Cardiac muscle cell (in vitro differentiated cells and primary cell): ENCODE data around the gene CSNK1D. TPM values are rescaled to one million over a fixed set of nuclear protein-coding genes. Genes with fewer than 3 reads are reported as not detected.

Experiments used
- DNase-seq, 2 donors: peaks; one replicate each; pipeline versions ENCODE4 v3.0.0 to v3.0.0-alpha.2; 2010 to 2017; ENCODE audit warnings: low read depth in 1 of 2, low spot score in 1 of 2
- H3K27ac ChIP-seq: fragments of 200-600 bp; sonication (generic); 2 replicates; pipeline ENCODE4 v1.5.1; 2016
- H3K27me3 ChIP-seq: fragments of 200-600 bp; sonication (generic); 2 replicates; pipeline ENCODE4 v1.6.0; 2016; ENCODE audit warnings: control low read depth
- H3K36me3 ChIP-seq: fragments of 200-600 bp; sonication (generic); 2 replicates; pipeline ENCODE4 v1.5.1; 2016; ENCODE audit warnings: control low read depth
- H3K4me1 ChIP-seq: fragments of 200-600 bp; sonication (generic); 2 replicates; pipeline ENCODE4 v1.8.1; 2017; ENCODE audit warnings: low read depth, mild to moderate bottlenecking, mixed run types
- H3K4me3 ChIP-seq: fragments of 200-600 bp; sonication (generic); 2 replicates; pipeline ENCODE4 v1.5.1; 2016; ENCODE audit warnings: mild to moderate bottlenecking
- H3K9me3 ChIP-seq: fragments of 200-600 bp; sonication (generic); 2 replicates; pipeline ENCODE4 v1.5.1; 2017; ENCODE audit warnings: low read depth, mild to moderate bottlenecking, control low read depth
- polyA plus RNA-seq: library from polyadenylated mRNA; unstranded; fragments of >200 nt; fragmentation: Nextera tagmentation; extraction: Ambion mirVana; gene quantifications from 2 replicates; pipeline ENCODE4 v1.2.1, GENCODE V29; 2016
- total RNA-seq: library from RNA; depleted of rRNA; stranded (reverse); fragments of >200 nt; gene quantifications from 2 replicates; pipeline ENCODE4 v1.2.3, GENCODE V29; 2016
- TF ChIP-seq, protein P1 (sequence below): IDR thresholded peaks from 2 replicates; pipeline ENCODE4 v1.5.1; 2012; ENCODE audit warnings: low read depth, mild to moderate bottlenecking, low read length

Gene CSNK1D
- total and polyA plus RNA-seq, 2 experiments from 2014 or later: 53.1 to 106 TPM

DNA sequence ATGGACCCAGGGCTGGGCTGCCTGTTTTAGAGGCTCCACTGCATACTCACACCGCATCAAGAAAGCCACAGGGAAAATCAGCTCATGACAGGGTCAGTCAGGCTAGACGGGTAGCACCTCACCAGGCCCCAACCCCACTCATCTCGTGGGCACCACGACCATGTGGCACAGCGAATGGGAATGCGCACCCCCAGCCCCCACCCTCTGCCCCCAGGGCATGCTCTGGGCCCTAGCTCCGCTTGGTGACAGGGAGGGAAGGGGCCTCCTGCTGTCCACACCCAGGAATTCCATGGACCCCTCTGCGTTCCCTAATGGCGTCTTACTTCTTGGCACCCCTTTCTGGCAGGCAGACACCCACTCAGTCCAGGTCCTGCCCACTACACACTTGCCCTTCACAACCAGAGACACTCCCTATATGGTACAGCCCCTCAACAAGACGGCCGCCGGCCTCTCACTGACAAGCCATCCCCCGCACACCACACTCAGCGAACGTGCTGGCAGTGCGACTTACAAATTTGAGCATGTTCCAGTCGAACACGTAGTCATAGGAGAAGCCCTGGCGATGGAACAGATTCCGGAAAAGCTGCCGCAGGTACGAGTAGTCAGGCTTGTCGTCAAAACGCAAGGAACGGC, 22.5 kb downstream of the CSNK1D start:
- TF ChIP-seq, protein P1, sequence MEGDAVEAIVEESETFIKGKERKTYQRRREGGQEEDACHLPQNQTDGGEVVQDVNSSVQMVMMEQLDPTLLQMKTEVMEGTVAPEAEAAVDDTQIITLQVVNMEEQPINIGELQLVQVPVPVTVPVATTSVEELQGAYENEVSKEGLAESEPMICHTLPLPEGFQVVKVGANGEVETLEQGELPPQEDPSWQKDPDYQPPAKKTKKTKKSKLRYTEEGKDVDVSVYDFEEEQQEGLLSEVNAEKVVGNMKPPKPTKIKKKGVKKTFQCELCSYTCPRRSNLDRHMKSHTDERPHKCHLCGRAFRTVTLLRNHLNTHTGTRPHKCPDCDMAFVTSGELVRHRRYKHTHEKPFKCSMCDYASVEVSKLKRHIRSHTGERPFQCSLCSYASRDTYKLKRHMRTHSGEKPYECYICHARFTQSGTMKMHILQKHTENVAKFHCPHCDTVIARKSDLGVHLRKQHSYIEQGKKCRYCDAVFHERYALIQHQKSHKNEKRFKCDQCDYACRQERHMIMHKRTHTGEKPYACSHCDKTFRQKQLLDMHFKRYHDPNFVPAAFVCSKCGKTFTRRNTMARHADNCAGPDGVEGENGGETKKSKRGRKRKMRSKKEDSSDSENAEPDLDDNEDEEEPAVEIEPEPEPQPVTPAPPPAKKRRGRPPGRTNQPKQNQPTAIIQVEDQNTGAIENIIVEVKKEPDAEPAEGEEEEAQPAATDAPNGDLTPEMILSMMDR: no peak
- no peaks in the 10 kb centered on the region for H3K27me3 ChIP-seq
- H3K9me3 ChIP-seq: no peaks in the 10 kb centered on the region
- H3K4me3 ChIP-seq: no peak overlapping the region
- H3K36me3 ChIP-seq: peaks cover 73% of the 10 kb centered on the region
- no peaks in the 10 kb centered on the region for H3K4me1 ChIP-seq
- no peak overlapping the region for H3K27ac ChIP-seq
- no peak for DNase-seq

DNA sequence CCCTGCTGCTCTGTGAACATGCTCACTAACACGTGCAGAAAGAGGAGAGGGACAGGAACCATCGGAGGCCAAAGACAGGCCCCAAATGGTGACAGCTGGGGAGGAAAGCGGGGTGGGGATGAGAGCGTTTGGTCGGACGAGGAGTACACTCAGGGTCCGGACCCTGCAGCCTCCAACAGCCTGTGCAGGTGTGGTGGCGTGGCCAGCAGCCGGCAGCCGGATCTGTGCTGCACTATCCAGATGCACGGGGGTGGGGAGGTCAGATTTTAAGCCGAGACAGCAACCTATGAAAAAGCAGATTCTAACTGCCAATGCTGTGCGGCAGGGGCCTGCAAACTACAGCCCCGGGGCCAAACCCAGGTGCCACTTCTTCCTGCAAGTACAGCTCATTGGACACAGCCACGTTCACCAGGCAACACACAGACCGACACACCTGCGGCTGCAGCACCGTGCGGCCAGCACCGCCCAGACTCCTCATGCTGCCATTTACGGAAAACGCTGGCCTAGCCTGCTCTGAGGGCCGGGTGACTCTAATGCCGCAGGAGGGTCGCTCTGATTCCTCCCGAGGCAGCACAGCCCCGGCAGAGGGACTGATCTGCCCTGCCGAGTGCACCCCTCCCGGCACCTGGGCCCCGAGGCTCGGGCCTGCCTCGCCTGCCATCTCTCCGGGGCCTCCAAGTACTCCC, 23.5 kb downstream of the CSNK1D start:
- DNase-seq: no peak
- Histone ChIP-seq H3K9me3 (no peaks in the 10 kb centered on the region), H3K4me3 (no peak overlapping the region), H3K4me1 (peaks cover 1% of the 10 kb centered on the region), H3K27ac (no peak overlapping the region), H3K36me3 (peaks cover 74% of the 10 kb centered on the region), H3K27me3 (no peaks in the 10 kb centered on the region)
- TF ChIP-seq, protein P1: no peak

DNA sequence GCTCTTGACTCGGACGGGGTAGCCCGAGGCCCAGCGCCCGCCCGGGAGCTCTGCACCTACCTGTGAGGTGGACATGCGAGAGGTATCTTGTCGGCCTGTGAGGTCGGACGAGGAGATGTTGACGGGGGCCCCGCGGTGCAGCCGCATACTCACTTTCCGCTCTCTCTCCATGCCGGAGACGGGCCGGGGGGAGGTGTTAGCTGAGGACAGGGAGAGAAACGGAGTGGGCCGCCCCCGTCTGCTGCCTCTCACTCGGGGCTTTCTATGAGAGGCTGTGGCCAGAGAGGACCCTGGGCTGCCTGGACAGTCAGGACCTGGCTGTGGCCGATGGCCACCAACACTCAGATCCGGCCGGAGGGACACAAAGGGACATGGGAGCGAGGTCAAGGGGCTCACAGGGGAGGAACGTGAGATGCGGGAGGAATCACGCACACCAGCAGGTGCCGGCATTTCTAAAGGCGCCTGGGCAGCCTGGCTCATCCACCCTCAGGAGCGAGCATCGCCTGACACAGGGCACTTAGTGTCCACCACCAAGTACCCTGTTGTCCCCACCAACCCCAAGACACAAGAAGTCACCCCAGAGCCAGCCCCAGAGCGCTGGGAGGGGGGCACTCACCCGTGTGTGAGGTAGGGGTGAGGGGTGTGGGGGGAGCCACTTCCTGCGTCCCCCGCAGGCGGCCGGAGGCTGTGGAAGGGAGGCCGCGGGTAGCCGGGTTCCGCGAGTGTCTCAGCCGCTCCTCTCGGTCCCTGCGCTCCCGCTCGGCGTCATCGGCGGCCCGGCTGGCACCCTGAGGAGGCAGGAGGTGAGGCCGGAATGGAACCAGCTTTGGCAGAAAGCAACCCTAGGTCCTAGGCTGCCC, 24.5 kb downstream of the CSNK1D start:
- DNase-seq: no peak
- Histone ChIP-seq H3K36me3 (peaks cover 84% of the 10 kb centered on the region), H3K4me1 (peaks cover 8% of the 10 kb centered on the region), H3K4me3 (no peak overlapping the region), H3K27ac (no peak overlapping the region), H3K27me3 (no peaks in the 10 kb centered on the region), H3K9me3 (no peaks in the 10 kb centered on the region)
- TF ChIP-seq, protein P1: no peak

DNA sequence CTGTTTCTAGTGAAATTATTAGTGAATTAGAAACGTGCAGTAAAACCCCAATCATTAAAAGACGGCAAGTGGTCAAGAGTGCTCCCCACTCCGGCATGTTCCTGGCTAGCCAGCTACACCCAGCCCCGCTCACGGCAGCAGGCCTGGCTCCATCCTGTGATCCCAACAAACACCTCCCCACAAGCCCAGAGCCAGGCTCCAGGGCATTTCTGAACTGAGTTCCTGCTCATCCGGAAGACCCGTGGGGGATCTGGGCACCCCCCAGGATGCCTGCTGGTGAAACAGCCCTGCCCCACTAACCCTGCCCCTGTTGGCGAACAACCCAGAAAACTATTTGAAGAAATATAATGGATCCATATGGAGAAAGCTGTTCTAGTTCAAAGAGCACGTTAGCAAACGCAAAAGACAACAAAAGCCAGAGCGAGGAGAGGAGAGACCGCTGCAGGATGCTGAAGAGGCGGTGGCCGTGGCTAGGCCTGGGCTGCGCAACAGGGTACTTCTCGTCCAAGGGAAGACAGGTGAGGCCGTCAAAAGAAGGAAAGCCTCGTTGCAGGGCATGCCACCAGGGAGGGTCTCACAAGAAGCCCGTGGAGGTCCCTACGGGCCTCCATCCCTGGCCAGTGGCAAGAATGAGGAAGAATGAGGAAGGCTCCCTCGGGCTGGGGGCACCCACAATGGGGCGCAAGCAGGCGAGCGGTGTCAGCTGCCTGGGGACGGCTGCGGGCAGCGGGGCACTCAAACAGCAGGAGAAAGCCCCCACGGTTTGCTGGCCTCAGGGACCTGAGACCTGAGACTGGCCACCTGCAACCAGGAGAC, 25.4 kb downstream of the CSNK1D start:
- H3K9me3 ChIP-seq: no peaks in the 10 kb centered on the region
- no peak overlapping the region for H3K4me3 ChIP-seq
- H3K27me3 ChIP-seq: no peaks in the 10 kb centered on the region
- H3K36me3 ChIP-seq: peaks cover 83% of the 10 kb centered on the region
- no peak for DNase-seq
- H3K27ac ChIP-seq: no peak overlapping the region
- peaks cover 14% of the 10 kb centered on the region for H3K4me1 ChIP-seq
- TF ChIP-seq, protein P1: no peak
